GM12878 (cell line): Measurements from ENCODE around the gene TPRKB. TPM values are rescaled to one million over a fixed set of nuclear protein-coding genes. Genes with fewer than 3 reads are reported as not detected.
"Not testable (repeated sequence)": the region's sequence is repeated elsewhere in the genome, so short reads cannot be mapped to it uniquely, and the experiment has no call there.

ENCODE experiments used
- ATAC-seq: fragments of 200-7000 bp; cut with Tn5 transposase; 3 replicates; pipeline ENCODE4 v1.9.1; 2020; ENCODE audit warnings: mild to moderate bottlenecking, moderate library complexity
- BruUV-seq: library from RNA; stranded (reverse); fragments of 400-500 nt; replicated peaks from 2 replicates; lab custom pipeline; 2021; lab: Mats Ljungman, UMichigan
- CTCF ChIA-PET: fragments of 300-600 bp; sonication (Branson Sonifier 250); formaldehyde crosslinking; extraction: SDS; loops from one replicate; lab custom pipeline; 2021; ENCODE audit warnings: inconsistent platforms; lab: Yijun Ruan, JAX
- POLR2A ChIA-PET: fragments of 350-600 bp; formaldehyde crosslinking; extraction: SDS; loops from one replicate; lab custom pipeline; 2021; ENCODE audit warnings: inconsistent platforms; lab: Charles Lee
- RAD21 ChIA-PET: fragments of 300-600 bp; sonication (Branson Sonifier 250); formaldehyde crosslinking; loops from one replicate; lab custom pipeline; 2023; ENCODE audit warnings: antibody characterized with exemption; ENCODE audit not compliant: unreplicated experiment; lab: Charles Lee
- SMC1A ChIA-PET: fragments of 300-600 bp; sonication (Branson Sonifier 250); formaldehyde crosslinking; loops from one replicate; lab custom pipeline; 2023; ENCODE audit not compliant: unreplicated experiment, uncharacterized antibody; lab: Charles Lee
- DNase-seq: peaks from one replicate; pipeline ENCODE4 v3.0.0-alpha.2; 2011; ENCODE audit warnings: low read depth, low spot score
- FAIRE-seq: peaks from 3 replicates; lab custom pipeline; 2011; peaks lifted over from hg19 to GRCh38; lab: Jason Lieb, UNC
- H2AFZ ChIP-seq: 2 replicates; pipeline ENCODE4 v1.6.0; 2011; ENCODE audit warnings: low read depth, low read length, control low read depth; ENCODE audit not compliant: control insufficient read depth
- H3K27ac ChIP-seq: 2 replicates; pipeline ENCODE4 v1.5.1; 2011; ENCODE audit warnings: control low read depth; ENCODE audit not compliant: control insufficient read depth, insufficient read depth
- H3K27me3 ChIP-seq, 2 experiments: replicated peaks in 1 of 2; 2 replicates each; pipeline versions ENCODE4 v1.6.0 to v1.6.1; 2011; ENCODE audit warnings: low read length in 1 of 2; ENCODE audit not compliant: control insufficient read depth in 2 of 2, insufficient read depth in 2 of 2
- H3K36me3 ChIP-seq, 2 experiments: 2 replicates each; pipeline ENCODE4 v1.5.1; 2011; ENCODE audit warnings: low read length in 1 of 2; ENCODE audit not compliant: control insufficient read depth in 2 of 2, insufficient read depth in 2 of 2
- H3K4me1 ChIP-seq: 2 replicates; pipeline ENCODE4 v1.6.1; 2011; ENCODE audit warnings: mild to moderate bottlenecking, low read length, moderate library complexity, mixed read lengths; ENCODE audit not compliant: control insufficient read depth, insufficient read depth
- H3K4me2 ChIP-seq: 2 replicates; pipeline ENCODE4 v1.6.0; 2011; ENCODE audit warnings: control low read depth; ENCODE audit not compliant: control insufficient read depth, insufficient read depth
- H3K4me3 ChIP-seq: fragments of 200-600 bp; sonication (generic); 2 replicates; pipeline ENCODE4 v1.5.1; 2016
- H3K79me2 ChIP-seq: 2 replicates; pipeline ENCODE4 v1.6.0; 2011; ENCODE audit warnings: low read length; ENCODE audit not compliant: control insufficient read depth, insufficient read depth
- H3K9ac ChIP-seq: 2 replicates; pipeline ENCODE4 v1.8.0; 2011; ENCODE audit warnings: low read length, control low read depth, mixed read lengths; ENCODE audit not compliant: control insufficient read depth, insufficient read depth
- H3K9me3 ChIP-seq: replicated peaks from 3 replicates; pipeline ENCODE4 v1.5.1; 2011; ENCODE audit warnings: mild to moderate bottlenecking, low read length; ENCODE audit not compliant: control insufficient read depth, insufficient read depth
- H4K20me1 ChIP-seq: 2 replicates; pipeline ENCODE4 v1.6.0; 2011; ENCODE audit not compliant: control insufficient read depth, insufficient read depth
- RAD21 ChIP-seq: IDR thresholded peaks from 2 replicates; pipeline ENCODE4 v1.6.1; 2011; ENCODE audit warnings: mild to moderate bottlenecking, low read depth, low read length, moderate library complexity; ENCODE audit not compliant: insufficient read depth
- SMC3 ChIP-seq: IDR thresholded peaks from 2 replicates; pipeline ENCODE4 v1.6.1; 2011; ENCODE audit warnings: low read length, improper control_type of control experiment, borderline replicate concordance
- WGBS: methylation state at CpG from one replicate; pipeline ENCODE4 v1.1.6; 2016; ENCODE audit warnings: low lambda C conversion rate; ENCODE audit not compliant: insufficient replicate concordance, insufficient coverage; ENCODE audit errors: missing lambda C conversion rate; 5-methylcytosine and 5-hydroxymethylcytosine counted together
- in situ Hi-C: fragments of 300-500 bp; cut with MboI; formaldehyde crosslinking; loops from 9 replicates; pipeline ENCODE4 v1.14.3; 2018; ENCODE audit warnings: mixed read lengths
- intact Hi-C: fragments of 100-400 bp; cut with micrococcal nuclease; formaldehyde crosslinking; loops from one replicate; pipeline ENCODE4 v1.14.2; 2022; ENCODE audit not compliant: unreplicated experiment
- polyA plus RNA-seq, 11 experiments: library from polyadenylated mRNA; depleted of rRNA in 4 of 11; unstranded in 6 of 11; stranded (reverse) in 5 of 11; fragments of >200 nt; fragmentation: Nextera tagmentation in 4 of 11; fragmentation: Illumina TruSeq in 1 of 11; extraction: Ambion mirVana in 4 of 11; extraction: Trizol in 1 of 11; gene quantifications; 1 replicate in 1 of 11; 2 replicates in 10 of 11; pipeline versions ENCODE4 v1.2.1 to v1.2.3, GENCODE V29; 2011 to 2016; ENCODE audit warnings: inconsistent platforms in 2 of 11, missing spikeins in 2 of 11, low read depth in 1 of 11
- total RNA-seq, 4 experiments: library from RNA; depleted of rRNA in 3 of 4; stranded (reverse); fragments of >200 nt in 3 of 4; fragmentation: Illumina TruSeq in 1 of 4; extraction: Trizol in 1 of 4; gene quantifications; 2 replicates each; pipeline versions ENCODE4 v1.2.1 to v1.2.3, GENCODE V29; 2013 to 2021
- TF ChIP-seq, protein P1 (sequence below), 3 experiments: IDR thresholded peaks in 2 of 3; conservative IDR thresholded peaks in 1 of 3; 2 replicates each; pipeline ENCODE4 v1.5.1; 2011; ENCODE audit warnings: low read depth in 3 of 3, low read length in 3 of 3, mild to moderate bottlenecking in 3 of 3, control low read depth in 2 of 3, moderate library complexity in 2 of 3, inconsistent platforms in 1 of 3, mixed read lengths in 1 of 3; ENCODE audit not compliant: control insufficient read depth in 2 of 3, insufficient read depth in 1 of 3; ENCODE audit errors: extremely low read depth in 1 of 3

Gene TPRKB
- total and polyA plus RNA-seq, 10 of the 15 experiments (the other 5 are each of a cell fraction or from before 2014, with no cell fraction given), result 28.1 to 129 (median 67.2) TPM

DNA sequence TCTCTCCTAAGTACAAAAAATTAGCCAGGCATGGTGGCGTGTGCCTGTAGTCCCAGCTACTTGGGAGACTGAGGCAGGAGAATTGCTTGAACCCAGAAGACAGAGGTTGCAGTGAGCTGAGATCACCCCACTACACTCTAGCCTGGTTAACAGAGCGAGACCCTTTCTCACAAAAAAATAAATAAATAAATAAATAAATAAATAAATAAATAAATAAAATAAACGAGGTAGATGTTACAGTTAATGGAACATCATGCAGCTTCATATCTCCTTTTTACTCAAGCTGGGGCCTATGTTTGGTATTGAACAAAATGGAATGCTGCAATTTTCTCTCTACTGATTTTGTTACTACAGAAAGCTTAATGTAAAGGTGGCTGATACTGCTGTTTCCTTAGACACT lies 40.6 kb downstream of the TPRKB start:
- H3K36me3 ChIP-seq, H3K27ac ChIP-seq, H3K4me2 ChIP-seq, H3K27me3 ChIP-seq, SMC1A ChIA-PET, H3K79me2 ChIP-seq, H2AFZ ChIP-seq, intact Hi-C loops, in situ Hi-C loops, CTCF ChIA-PET, FAIRE-seq, H4K20me1 ChIP-seq, H3K4me1 ChIP-seq, RAD21 ChIA-PET, ATAC-seq, POLR2A ChIA-PET, H3K4me3 ChIP-seq, H3K9me3 ChIP-seq, H3K9ac ChIP-seq, BruUV-seq, DNase-seq: not testable (repeated sequence)
- 24% methylated on average over 3 of the region's 3 CpGs for WGBS

GRCh38 chr2:73690372-73691088 lies 46.6 kb downstream of the TPRKB start:
- POLR2A ChIA-PET, H3K4me1 ChIP-seq, H3K27me3 ChIP-seq, H3K79me2 ChIP-seq, H3K27ac ChIP-seq, H3K9ac ChIP-seq, intact Hi-C loops, H3K4me2 ChIP-seq, H2AFZ ChIP-seq, H4K20me1 ChIP-seq, RAD21 ChIA-PET, H3K9me3 ChIP-seq, in situ Hi-C loops, BruUV-seq, H3K4me3 ChIP-seq, H3K36me3 ChIP-seq, DNase-seq: not testable (repeated sequence)
- WGBS, result 2% methylated on average over 4 of the region's 4 CpGs
- FAIRE-seq (peak; percentile 96), ATAC-seq (peak; percentile 98)
- ChIA-PET SMC1A (interaction anchor here (0.6 to 1.7 kb wide), 2 partner anchors 10 to 333 kb away, joined by 3 to 6 read pairs; no protein-coding TSS in a partner anchor), CTCF (interaction anchor here (0.8 to 2.2 kb wide), 11 partner anchors 10 to 387 kb away, joined by 3 to 17 read pairs (median 3); partner anchors contain the start of gene TPRKB)
- TF ChIP-seq RAD21 (peak; percentile 29), SMC3 (peak; percentile 32; the same call in 1 of the 2 replicates)
- TF ChIP-seq, protein P1, sequence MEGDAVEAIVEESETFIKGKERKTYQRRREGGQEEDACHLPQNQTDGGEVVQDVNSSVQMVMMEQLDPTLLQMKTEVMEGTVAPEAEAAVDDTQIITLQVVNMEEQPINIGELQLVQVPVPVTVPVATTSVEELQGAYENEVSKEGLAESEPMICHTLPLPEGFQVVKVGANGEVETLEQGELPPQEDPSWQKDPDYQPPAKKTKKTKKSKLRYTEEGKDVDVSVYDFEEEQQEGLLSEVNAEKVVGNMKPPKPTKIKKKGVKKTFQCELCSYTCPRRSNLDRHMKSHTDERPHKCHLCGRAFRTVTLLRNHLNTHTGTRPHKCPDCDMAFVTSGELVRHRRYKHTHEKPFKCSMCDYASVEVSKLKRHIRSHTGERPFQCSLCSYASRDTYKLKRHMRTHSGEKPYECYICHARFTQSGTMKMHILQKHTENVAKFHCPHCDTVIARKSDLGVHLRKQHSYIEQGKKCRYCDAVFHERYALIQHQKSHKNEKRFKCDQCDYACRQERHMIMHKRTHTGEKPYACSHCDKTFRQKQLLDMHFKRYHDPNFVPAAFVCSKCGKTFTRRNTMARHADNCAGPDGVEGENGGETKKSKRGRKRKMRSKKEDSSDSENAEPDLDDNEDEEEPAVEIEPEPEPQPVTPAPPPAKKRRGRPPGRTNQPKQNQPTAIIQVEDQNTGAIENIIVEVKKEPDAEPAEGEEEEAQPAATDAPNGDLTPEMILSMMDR (IDR thresholded peaks at IDR 0.05 in 2 of 3, conservative IDR thresholded peaks at IDR 0.05 in 1 of 3; ENCODE audit: control insufficient read depth in 2 of 3, extremely low read depth in 1 of 3, insufficient read depth in 1 of 3, low read depth in 3 of 3, low read length in 3 of 3), result peak; percentile 38 to 56 (median 48)

DNA sequence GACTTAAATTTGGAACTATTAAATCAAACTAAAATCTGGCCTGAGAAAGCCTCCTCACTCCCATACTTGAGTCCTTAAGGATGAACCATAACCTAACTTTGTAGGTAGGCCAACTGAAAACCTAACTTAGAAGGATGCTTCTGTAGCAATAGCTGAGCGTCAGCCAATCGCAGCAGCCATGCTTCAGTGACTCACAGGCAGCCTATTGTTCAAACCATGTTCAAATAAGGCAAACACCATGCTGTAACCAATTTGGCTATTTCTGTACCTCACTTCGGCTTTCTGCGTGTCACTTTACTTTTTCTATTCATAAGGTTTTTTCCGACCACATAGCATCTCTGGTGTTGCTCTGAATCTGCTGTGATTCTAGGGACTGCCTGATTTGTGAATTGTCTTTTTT lies 48.7 kb downstream of the TPRKB start:
- POLR2A ChIA-PET, H3K79me2 ChIP-seq, H3K9ac ChIP-seq, H3K4me2 ChIP-seq, H3K27me3 ChIP-seq, H3K36me3 ChIP-seq, SMC1A ChIA-PET, in situ Hi-C loops, H3K27ac ChIP-seq, H3K4me1 ChIP-seq, BruUV-seq, DNase-seq, H2AFZ ChIP-seq, H4K20me1 ChIP-seq, RAD21 ChIA-PET, H3K4me3 ChIP-seq, H3K9me3 ChIP-seq: not testable (repeated sequence)
- FAIRE-seq (peak; percentile 66), ATAC-seq (peak; percentile 54)
- intact Hi-C loops, result loop anchor here (10.0 kb wide), 2 partner anchors 136 to 456 kb away; partner anchors contain the start of genes BOLA3 and STAMBP
- 87% methylated on average over 5 of the region's 5 CpGs for WGBS
- CTCF ChIA-PET, result interaction anchor here (0.6 to 1.7 kb wide), 2 partner anchors 9 to 134 kb away, joined by 3 to 4 read pairs; no protein-coding TSS in a partner anchor
